Measurements from ENCODE around the gene PDE4C. TPM values are rescaled to one million over a fixed set of nuclear protein-coding genes. Genes with fewer than 3 reads are reported as not detected.

Gene PDE4C
- total and polyA plus RNA-seq, 9 of the 15 experiments (the other 6 are each of a cell fraction or from before 2014, with no cell fraction given), result 0.04 to 0.91 (median 0.20) TPM; not detected in 1

DNA sequence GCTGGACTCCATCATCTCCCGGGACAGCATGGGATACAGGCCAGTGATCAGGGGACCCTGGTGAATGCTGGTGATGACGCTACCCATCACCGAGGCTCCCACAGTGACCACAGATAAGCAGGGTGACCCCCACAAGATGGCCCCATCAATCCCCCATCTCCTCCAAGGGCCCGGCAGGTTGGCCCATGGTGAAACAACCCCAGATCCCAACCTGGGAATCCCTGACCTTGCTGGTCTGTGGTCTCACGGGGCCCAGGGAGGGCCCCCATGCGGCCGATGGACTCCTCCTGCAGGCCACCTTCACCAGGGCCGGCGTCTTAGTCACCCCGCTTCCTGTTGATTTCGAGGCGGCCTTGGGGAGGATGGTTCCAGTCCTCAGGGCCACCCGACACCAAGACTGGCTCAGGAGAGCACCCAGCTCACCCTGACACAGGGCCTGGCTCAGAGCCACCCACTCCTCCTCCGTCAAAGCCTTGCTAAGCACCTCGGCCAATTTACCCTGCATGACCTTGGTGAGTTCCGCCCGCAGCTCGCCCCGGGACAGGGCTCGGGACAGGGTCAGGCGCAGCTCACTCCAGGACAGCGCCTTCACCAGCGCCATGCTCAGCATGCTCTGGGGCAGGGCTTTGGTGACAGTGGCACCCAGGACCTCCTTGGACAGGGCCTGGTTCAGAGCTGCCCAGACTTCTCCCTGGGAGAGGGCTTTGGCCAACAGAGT, 38.1 kb upstream of the PDE4C start:
- 56% methylated on average over 23 of the region's 23 CpGs for WGBS (ENCODE audit: insufficient coverage, low coverage, missing lambda C conversion rate)
- BruUV-seq (replicated peaks), result no TSS peak
- no peak for ATAC-seq
- no peak for FAIRE-seq
- intact Hi-C loops (cut with micrococcal nuclease) (no loop called here), in situ Hi-C loops (cut with MboI) (no loop called here)
- Histone ChIP-seq H4K20me1 (replicated peaks; ENCODE audit: control insufficient read depth, insufficient read depth, low read length) (no peaks in the 10 kb centered on the region), H3K9me3 (replicated peaks; ENCODE audit: control insufficient read depth, insufficient read depth, low read depth, low read length) (no peaks in the 10 kb centered on the region), H3K27ac (ENCODE audit: extremely low read depth, low read depth, low read length) (no peak overlapping the region), H3K4me3 (no peak overlapping the region), H2AFZ (ENCODE audit: low read depth, low read length) (no peak overlapping the region), H3K27me3 (ENCODE audit: control insufficient read depth in 2 of 2, insufficient read depth in 2 of 2, low read length in 2 of 2) (no peaks in the 10 kb centered on the region), H3K79me2 (ENCODE audit: control insufficient read depth, insufficient read depth, low read length) (no peaks in the 10 kb centered on the region), H3K9ac (ENCODE audit: insufficient read depth in 1 of 2, low read depth in 2 of 2, low read length in 2 of 2) (peak overlapping the region in 1 of 2 experiments; percentile 83; a peak in 2 of 4 replicates), H3K9me1 (ENCODE audit: control insufficient read depth, insufficient read depth, low read length) (no peaks in the 10 kb centered on the region), H3K4me1 (replicated peaks in 1 of 2; ENCODE audit: control insufficient read depth in 2 of 2, insufficient read depth in 2 of 2, low read length in 2 of 2) (peaks cover 14 to 37% of the 10 kb centered on the region in 2 experiments), H3K36me3 (ENCODE audit: control insufficient read depth, insufficient read depth, low read length) (no peaks in the 10 kb centered on the region), H3K4me2 (ENCODE audit: insufficient read depth, low read length) (no peak overlapping the region)
- DNase-seq (ENCODE audit: extremely low read depth in 1 of 4, low spot score in 3 of 4), result no peak
- ChIA-PET CTCF (ENCODE audit: low intra/inter-chr PET ratio) (no interaction called here), POLR2A (interaction anchor here (1.0 to 3.3 kb wide), 3 partner anchors 11 to 123 kb away, joined by 5 to 44 read pairs (median 6); partner anchors contain the start of gene JUND)
- TF ChIP-seq HCFC1 (IDR thresholded peaks at IDR 0.05; ENCODE audit: low read depth, low read length), result no peak
- 0 out of 2 replicates have a peak, but pooled peaks have one; percentile 25 for TF ChIP-seq ZNF175 (CRISPR knock-in tag; IDR thresholded peaks at IDR 0.05; ENCODE audit: low read depth)
- peak; percentile 14; the same call in 1 of the 2 replicates for TF ChIP-seq POLR2G (IDR thresholded peaks at IDR 0.05; ENCODE audit: low read depth, low read length)
- no peak for TF ChIP-seq MIER1 (IDR thresholded peaks at IDR 0.05; ENCODE audit: low read depth)
- no peak for TF ChIP-seq JUN (IDR thresholded peaks at IDR 0.05; ENCODE audit: borderline replicate concordance, low read depth, low read length)
- TF ChIP-seq JUN (CRISPR knock-in tag; IDR thresholded peaks at IDR 0.05; ENCODE audit: borderline replicate concordance), result no peak
- TF ChIP-seq ZNF165 (CRISPR knock-in tag; IDR thresholded peaks at IDR 0.05; ENCODE audit: borderline replicate concordance), result no peak
- 0 out of 2 replicates have a peak, but pooled peaks have one; percentile 6 for TF ChIP-seq NFIC (IDR thresholded peaks at IDR 0.05)
- no peak for TF ChIP-seq ESRRB (CRISPR knock-in tag; IDR thresholded peaks at IDR 0.05; ENCODE audit: borderline replicate concordance)
- TF ChIP-seq, protein P1, sequence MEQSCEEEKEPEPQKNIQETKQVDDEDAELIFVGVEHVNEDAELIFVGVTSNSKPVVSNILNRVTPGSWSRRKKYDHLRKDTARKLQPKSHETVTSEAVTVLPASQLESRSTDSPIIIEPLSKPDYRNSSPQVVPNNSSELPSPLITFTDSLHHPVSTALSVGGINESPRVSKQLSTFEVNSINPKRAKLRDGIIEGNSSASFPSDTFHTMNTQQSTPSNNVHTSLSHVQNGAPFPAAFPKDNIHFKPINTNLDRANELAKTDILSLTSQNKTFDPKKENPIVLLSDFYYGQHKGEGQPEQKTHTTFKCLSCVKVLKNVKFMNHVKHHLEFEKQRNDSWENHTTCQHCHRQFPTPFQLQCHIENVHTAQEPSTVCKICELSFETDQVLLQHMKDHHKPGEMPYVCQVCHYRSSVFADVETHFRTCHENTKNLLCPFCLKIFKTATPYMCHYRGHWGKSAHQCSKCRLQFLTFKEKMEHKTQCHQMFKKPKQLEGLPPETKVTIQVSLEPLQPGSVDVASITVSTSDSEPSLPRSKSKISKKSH (CRISPR knock-in tag; IDR thresholded peaks at IDR 0.05), result no peak
- no peak for TF ChIP-seq ZNF24 (IDR thresholded peaks at IDR 0.05)
- no peak for TF ChIP-seq ATF7 (IDR thresholded peaks at IDR 0.05)
- no peak for TF ChIP-seq TSC22D4 (tag; IDR thresholded peaks at IDR 0.05)
- TF ChIP-seq NCOA4 (IDR thresholded peaks at IDR 0.05; ENCODE audit: partially characterized antibody), result no peak
- no peak for TF ChIP-seq HEY1 (CRISPR knock-in tag; IDR thresholded peaks at IDR 0.05; ENCODE audit: borderline replicate concordance)
- TF ChIP-seq MCM2 (IDR thresholded peaks at IDR 0.05; ENCODE audit: low read depth), result no peak
- no peak for TF ChIP-seq RAD21 (CRISPR knock-in tag; conservative IDR thresholded peaks at IDR 0.05 in 1 of 2, IDR thresholded peaks at IDR 0.05 in 1 of 2)
- no peak for TF ChIP-seq RHOXF2B (CRISPR knock-in tag; conservative IDR thresholded peaks at IDR 0.05)
- TF ChIP-seq, protein P2, sequence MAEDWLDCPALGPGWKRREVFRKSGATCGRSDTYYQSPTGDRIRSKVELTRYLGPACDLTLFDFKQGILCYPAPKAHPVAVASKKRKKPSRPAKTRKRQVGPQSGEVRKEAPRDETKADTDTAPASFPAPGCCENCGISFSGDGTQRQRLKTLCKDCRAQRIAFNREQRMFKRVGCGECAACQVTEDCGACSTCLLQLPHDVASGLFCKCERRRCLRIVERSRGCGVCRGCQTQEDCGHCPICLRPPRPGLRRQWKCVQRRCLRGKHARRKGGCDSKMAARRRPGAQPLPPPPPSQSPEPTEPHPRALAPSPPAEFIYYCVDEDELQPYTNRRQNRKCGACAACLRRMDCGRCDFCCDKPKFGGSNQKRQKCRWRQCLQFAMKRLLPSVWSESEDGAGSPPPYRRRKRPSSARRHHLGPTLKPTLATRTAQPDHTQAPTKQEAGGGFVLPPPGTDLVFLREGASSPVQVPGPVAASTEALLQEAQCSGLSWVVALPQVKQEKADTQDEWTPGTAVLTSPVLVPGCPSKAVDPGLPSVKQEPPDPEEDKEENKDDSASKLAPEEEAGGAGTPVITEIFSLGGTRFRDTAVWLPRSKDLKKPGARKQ (CRISPR knock-in tag; IDR thresholded peaks at IDR 0.05), result no peak
- TF ChIP-seq, protein P3, sequence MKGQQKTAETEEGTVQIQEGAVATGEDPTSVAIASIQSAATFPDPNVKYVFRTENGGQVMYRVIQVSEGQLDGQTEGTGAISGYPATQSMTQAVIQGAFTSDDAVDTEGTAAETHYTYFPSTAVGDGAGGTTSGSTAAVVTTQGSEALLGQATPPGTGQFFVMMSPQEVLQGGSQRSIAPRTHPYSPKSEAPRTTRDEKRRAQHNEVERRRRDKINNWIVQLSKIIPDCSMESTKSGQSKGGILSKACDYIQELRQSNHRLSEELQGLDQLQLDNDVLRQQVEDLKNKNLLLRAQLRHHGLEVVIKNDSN (CRISPR knock-in tag; IDR thresholded peaks at IDR 0.05), result no peak
